NCI-H1048 (cell line): ENCODE data around the gene CNNM1.

ENCODE experiments used
- DNase-seq: peaks from one replicate; lab custom pipeline; 2025; lab: John Stamatoyannopoulos, UW

CNNM1 gene

GRCh38 chr10:99329304-99329553 lies at the start of gene CNNM1:
Gene CNNM1 (plus strand): TSS chr10:99329356. CDS start chr10:99329388, 32 bp downstream.
- no peak for DNase-seq

- DNase-seq, result peak; percentile 86
Measured at GRCh38 chr10:99279626-99280111, 49.5 kb upstream of the CNNM1 start.

- DNase-seq, result peak; percentile 24
Measured at GRCh38 chr10:99280472-99280871, 48.7 kb upstream of the CNNM1 start.

GRCh38 chr10:99285881-99286280 lies 43.3 kb upstream of the CNNM1 start:
- DNase-seq, result no peak

- DNase-seq, result no peak
Measured at GRCh38 chr10:99290306-99290705, 38.9 kb upstream of the CNNM1 start.

GRCh38 chr10:99292159-99292558 lies 37.0 kb upstream of the CNNM1 start:
- DNase-seq, result no peak

GRCh38 chr10:99296605-99297004 lies 32.6 kb upstream of the CNNM1 start:
- DNase-seq, result no peak

GRCh38 chr10:99297033-99297432 lies 32.1 kb upstream of the CNNM1 start:
- no peak for DNase-seq

- no peak for DNase-seq
Measured at GRCh38 chr10:99303899-99304861, 25.0 kb upstream of the CNNM1 start.

GRCh38 chr10:99304862-99305229 lies 24.3 kb upstream of the CNNM1 start:
- no peak for DNase-seq

GRCh38 chr10:99312501-99312900 lies 16.7 kb upstream of the CNNM1 start:
- no peak for DNase-seq

GRCh38 chr10:99315853-99316252 lies 13.3 kb upstream of the CNNM1 start:
- DNase-seq, result no peak

GRCh38 chr10:99316374-99316773 lies 12.8 kb upstream of the CNNM1 start:
- DNase-seq, result no peak

GRCh38 chr10:99318048-99318447 lies 11.1 kb upstream of the CNNM1 start:
- DNase-seq, result no peak

- DNase-seq, result no peak
Measured at GRCh38 chr10:99318475-99318874, 10.7 kb upstream of the CNNM1 start.

GRCh38 chr10:99325281-99325680 lies 3.9 kb upstream of the CNNM1 start:
- DNase-seq, result no peak

- no peak for DNase-seq
Measured at GRCh38 chr10:99326871-99327270, 2.3 kb upstream of the CNNM1 start.

- no peak for DNase-seq
Measured at GRCh38 chr10:99328579-99329303, 415 bp upstream of the CNNM1 start.

GRCh38 chr10:99329554-99330346 lies 594 bp downstream of the CNNM1 start:
- DNase-seq, result no peak

- no peak for DNase-seq
Measured at GRCh38 chr10:99330347-99330924, 1.3 kb downstream of the CNNM1 start.

GRCh38 chr10:99331207-99331803 lies 2.1 kb downstream of the CNNM1 start:
- no peak for DNase-seq
